Right lung (tissue), 5 donors: ENCODE data around the gene MPG. TPM values are rescaled to one million over a fixed set of nuclear protein-coding genes. Genes with fewer than 3 reads are reported as not detected.

ENCODE experiments used
- DNase-seq, 2 donors: peaks; one replicate each; pipeline ENCODE4 v3.0.0-alpha.2; 2013
- polyA plus RNA-seq, 5 donors: library from polyadenylated mRNA; unstranded; fragments of 120-200 nt; gene quantifications; one replicate each; pipeline versions ENCODE4 v1.2.1 to v1.2.3, GENCODE V29; 2013; ENCODE audit warnings: inconsistent platforms in 1 of 5, low replicate concordance in 1 of 5; ENCODE audit not compliant: insufficient read length in 5 of 5, insufficient read depth in 1 of 5

MPG gene
- polyA plus RNA-seq, 5 donors: 19.5 to 50.8 (median 26.3) TPM

DNA sequence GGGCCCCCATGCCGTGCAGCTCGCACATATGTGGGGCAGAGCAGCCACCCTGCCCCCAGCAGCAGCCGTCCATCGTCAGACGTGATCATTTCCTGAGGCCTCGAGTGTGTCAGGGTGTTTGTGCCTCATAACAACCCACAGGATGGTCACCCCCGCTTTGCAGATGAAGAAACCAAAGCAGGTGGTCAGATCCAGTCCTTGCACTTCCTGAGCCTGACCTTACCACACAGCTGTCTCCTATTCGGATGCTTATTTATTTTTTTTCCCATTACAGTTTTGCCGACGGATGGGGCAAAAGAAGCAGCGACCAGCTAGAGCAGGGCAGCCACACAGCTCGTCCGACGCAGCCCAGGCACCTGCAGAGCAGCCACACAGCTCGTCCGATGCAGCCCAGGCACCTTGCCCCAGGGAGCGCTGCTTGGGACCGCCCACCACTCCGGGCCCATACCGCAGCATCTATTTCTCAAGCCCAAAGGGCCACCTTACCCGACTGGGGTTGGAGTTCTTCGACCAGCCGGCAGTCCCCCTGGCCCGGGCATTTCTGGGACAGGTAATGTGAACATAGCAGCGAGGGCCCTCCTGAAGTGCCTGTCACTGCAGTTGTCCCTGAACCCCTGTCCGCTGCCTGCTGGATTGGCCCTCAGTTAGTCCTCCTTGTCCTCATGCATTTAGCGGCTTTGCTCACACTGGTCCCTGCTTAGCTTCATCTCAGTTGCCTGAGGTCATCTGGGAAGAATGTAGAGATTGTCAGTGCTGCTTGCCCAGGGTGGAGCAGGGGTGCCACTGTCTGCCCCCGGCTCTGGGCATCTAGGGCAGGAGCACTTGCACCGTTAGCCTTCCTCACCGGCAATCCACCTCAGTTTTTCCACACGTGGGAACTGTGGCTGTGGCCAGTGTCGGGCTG is 1.4 kb downstream of the MPG start:
- DNase-seq: no peak

DNA sequence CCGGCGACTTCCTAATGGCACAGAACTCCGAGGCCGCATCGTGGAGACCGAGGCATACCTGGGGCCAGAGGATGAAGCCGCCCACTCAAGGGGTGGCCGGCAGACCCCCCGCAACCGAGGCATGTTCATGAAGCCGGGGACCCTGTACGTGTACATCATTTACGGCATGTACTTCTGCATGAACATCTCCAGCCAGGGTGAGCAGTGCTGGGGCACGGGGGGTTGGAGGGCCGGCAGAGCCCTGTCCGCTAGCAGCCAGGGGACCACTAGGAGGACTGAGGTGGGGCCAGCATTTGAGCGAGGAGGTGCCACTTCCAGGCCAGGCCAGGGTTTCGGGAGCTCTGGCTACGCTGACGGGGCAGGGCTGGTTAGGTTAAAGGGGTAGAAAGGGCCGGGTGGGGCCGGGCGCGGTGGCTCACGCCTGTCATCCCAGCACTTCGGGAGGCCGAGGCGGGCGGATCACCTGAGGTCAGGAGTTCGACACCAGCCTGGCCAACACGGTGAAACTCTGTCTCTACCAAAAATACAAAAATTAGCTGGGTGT is 5.1 kb downstream of the MPG start:
- no peak for DNase-seq

DNA sequence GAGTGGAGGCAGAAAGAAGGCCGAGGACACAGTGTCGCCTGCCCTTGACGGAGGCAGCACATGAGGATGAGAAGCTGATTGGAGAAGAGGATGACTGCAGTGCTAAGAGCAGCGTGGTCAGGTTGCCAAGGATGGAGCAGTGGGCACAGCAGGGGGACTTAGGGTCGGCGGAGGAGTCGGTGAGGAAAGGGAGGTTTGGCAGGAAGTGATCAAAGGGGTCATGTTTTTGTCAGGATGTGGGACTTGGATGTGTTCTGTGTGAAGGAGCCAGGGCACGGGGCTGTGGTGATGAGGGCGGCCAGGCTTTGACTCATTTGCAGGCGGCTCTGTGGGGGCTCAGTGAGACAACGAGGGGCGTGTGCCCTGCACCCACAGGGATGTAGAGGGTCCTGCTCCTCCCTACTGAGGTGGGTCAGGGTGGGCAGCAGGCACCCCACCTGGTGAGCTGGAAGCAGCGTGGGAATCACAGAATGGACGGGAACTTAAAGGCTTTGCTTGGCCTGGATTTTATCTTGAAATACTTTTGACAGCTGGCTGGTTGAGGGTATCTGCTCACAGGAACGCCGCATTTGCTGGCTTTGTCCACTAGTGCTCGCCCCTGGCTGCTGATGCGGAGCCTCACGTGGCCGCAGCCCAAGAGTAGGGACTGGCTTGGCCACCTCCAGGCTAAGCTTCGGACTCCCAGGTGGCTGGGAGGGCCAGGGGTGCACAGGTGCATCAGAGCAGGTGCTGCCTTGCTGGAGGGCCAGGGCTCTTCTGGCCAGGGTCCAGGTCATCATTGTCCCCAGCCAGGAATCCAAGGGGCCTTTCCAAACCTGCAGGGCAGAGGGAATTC is 6.0 kb downstream of the MPG start:
- DNase-seq: no peak

DNA sequence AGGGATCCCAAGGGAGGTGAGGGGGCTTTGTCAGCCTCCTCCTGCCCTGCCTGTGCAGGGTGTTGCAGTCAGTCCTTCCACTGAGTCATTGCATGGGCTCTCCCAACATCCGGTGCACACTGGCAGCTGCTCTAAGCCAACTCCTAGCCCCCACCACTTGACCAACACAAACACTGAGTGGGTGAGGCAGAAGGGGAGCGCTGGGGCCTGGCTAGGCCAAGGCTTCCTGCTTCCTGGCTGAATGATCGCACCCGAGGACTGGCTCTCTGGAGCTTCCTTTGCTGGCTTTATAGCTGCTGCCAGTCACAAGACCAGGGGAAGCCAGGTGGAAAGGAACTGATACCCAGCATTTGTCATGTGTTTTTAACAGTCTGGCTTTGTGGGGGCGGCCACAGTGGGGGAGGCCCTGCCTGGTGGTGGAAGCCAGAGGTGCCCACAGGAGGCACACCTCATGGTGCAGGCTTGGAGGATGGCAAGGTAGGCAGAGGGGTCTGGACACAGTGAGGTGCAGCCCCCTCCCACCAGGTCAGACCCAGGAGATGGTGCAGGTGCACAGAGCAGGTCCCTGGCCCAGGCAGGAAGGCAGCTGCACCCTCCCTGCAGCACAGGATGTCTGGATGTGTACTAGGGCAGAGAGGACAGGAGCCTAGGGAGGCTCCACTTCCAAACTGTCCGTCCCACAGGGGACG is 6.8 kb downstream of the MPG start:
- no peak for DNase-seq

DNA sequence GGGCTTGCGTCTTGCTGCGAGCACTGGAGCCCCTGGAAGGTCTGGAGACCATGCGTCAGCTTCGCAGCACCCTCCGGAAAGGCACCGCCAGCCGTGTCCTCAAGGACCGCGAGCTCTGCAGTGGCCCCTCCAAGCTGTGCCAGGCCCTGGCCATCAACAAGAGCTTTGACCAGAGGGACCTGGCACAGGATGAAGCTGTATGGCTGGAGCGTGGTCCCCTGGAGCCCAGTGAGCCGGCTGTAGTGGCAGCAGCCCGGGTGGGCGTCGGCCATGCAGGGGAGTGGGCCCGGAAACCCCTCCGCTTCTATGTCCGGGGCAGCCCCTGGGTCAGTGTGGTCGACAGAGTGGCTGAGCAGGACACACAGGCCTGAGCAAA is 7.4 kb downstream of the MPG start:
- DNase-seq: no peak

DNA sequence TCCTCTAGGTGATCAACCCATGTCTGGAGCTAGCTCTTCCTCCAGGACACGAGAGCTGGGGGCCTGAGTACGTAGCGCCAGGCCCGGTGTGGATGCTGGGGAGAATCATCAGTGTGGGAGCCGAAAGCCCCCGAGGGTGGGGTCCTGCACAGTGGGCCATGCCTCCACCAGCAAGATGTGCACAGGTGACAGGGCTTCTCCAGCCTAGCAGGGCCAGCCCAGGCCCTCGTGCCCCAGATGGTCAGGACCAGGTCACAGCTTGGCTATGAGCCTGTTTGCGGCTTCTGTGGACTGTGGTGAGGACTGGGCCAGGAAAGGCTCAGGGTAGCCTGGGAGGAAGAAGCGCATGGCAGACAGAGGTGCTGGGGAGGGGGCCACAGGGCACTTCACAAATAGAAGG is 7.8 kb downstream of the MPG start:
- DNase-seq: no peak

GRCh38 chr16:86483-86952 is 8.5 kb downstream of the MPG start:
- DNase-seq: no peak

- no peak for DNase-seq
Observed at GRCh38 chr16:88613-89012, 10.6 kb downstream of the MPG start.

DNA sequence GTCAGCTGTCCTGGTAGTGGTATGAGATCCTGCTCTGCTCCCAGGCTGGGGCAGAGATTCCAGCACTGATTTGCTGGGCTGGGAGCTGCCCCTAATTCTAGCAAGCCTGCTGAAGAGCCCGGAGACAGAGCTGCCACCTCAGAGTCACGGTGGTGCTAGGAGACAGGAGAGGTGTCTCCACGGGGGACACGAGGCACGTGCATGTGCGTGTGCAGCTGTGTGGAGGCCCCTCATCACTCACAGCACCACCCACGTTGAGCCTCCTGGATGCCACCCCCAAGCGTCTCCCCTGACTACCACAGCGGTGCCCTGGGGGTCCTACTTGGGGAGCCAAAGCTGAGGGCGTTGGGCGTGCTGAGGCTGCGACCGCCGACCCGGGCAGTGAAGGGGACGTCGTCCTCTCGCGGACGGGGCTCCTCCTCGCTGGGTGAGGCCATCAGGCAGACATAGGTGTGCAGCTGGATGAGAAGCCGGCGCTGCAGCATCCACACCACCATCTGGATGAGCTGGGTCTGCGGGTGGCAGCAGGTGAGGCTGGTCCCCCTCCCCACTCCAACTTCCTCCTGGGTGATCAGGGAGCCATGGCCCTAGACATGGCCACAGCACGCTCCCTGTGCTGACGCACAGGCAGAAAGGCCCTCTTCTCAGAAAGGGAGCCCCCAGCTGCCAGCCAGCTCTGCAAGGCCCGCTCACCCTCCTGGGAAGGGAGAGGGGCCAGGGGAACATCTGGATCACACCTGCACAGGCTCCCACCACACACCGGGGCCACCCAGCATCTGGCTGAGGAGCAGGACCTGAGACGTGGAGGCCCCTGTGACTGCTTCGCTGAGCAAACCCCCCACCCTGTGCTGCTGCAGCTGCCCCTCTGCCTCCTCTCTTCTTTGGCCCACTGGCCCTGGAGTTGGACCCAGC is 11.6 kb downstream of the MPG start:
- DNase-seq: no peak

- DNase-seq: no peak
Observed at GRCh38 chr16:91484-91883, 13.5 kb downstream of the MPG start.

- DNase-seq: no peak
Observed at GRCh38 chr16:92431-93339, 14.7 kb downstream of the MPG start.

- no peak for DNase-seq
Observed at GRCh38 chr16:94918-95265, 16.9 kb downstream of the MPG start.

- peak; percentile 62 to 72 for DNase-seq
Observed at GRCh38 chr16:96935-97381, 18.9 kb downstream of the MPG start.

- no peak for DNase-seq
Observed at GRCh38 chr16:97822-98221, 19.8 kb downstream of the MPG start.

- no peak for DNase-seq
Observed at GRCh38 chr16:100989-101388, 23.0 kb downstream of the MPG start.

GRCh38 chr16:101586-101985 is 23.6 kb downstream of the MPG start:
- DNase-seq: no peak

- DNase-seq: no peak
Observed at GRCh38 chr16:102060-102855, 24.2 kb downstream of the MPG start.

DNA sequence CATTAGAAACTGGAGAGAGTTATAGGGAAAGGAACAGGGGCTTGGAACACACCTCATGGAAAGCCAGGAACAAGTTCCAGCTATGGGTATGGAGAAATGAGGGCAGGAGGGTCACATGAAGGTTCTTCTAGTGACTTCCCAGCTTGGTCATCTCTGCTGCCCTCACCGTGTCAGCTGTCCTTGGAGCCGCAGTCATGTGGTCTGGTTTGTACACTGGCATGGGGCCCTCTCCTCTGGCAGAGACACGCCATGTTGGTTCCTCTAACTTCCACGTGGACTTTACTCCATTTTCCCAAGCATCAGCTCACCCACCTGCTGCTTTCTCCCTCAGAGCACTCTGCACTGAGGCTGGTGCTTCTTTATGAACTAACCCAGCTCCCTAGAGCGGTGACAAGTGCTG is 26.3 kb downstream of the MPG start:
- DNase-seq: no peak

DNA sequence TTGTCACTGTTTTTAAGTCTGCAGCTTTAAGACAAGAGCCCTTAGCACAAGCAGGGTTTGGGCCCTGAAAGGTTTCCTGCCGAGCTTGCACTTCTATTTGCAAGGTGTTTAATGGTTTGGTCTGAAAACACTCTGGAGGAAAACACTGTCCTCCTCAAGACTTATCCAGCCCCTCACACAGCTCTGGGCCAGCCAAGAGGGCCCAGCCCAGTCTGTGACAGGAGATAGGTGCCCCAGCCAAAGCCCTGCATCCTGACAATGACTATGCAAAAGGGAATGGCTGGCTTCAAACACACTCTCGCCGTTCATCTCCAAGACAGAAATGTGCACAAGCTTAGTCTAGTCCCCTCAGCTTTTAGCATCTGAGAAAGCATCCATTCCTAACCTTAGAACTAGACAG is 26.9 kb downstream of the MPG start:
- no peak for DNase-seq
